ENCODE data around the gene PLXNA4. TPM values are rescaled to one million over a fixed set of nuclear protein-coding genes. Genes with fewer than 3 reads are reported as not detected.

The PLXNA4 gene
- total RNA-seq, 4 donors from 2014 or later: 0.31 to 0.66 (median 0.43) TPM

- ATAC-seq: no peak
- H3K27me3 ChIP-seq: no peaks in the 10 kb centered on the region
- in situ Hi-C loops (cut with MboI; ENCODE audit: low sequenced_read_pairs in 4 of 4): no loop called here
Measured at GRCh38 chr7:132191418-132191817, 384.9 kb downstream of the PLXNA4 start.

GRCh38 chr7:132190683-132191082 lies 385.6 kb downstream of the PLXNA4 start:
- in situ Hi-C loops (cut with MboI; ENCODE audit: low sequenced_read_pairs in 4 of 4): no loop called here
- H3K4me1 ChIP-seq: no peaks in the 10 kb centered on the region
- H3K9me3 ChIP-seq: no peaks in the 10 kb centered on the region
- ATAC-seq: no peak
- no peak overlapping the region for H3K27ac ChIP-seq
- TF ChIP-seq POLR2A (IDR thresholded peaks at IDR 0.05) (no peak), CTCF (IDR thresholded peaks at IDR 0.05 in 4 of 5, conservative IDR thresholded peaks at IDR 0.05 in 1 of 5) (no peak)
- intact Hi-C loops (cut with DNase I; ENCODE audit: low total_unique reads): no loop called here
- H3K4me3 ChIP-seq: no peak overlapping the region
- H3K36me3 ChIP-seq: no peaks in the 10 kb centered on the region
- no peak for DNase-seq
- H3K27me3 ChIP-seq: no peaks in the 10 kb centered on the region

More at GRCh38 chr7:132191418-132191817, 384.9 kb downstream of the PLXNA4 start:
- intact Hi-C loops (cut with DNase I; ENCODE audit: low total_unique reads): no loop called here
- no peaks in the 10 kb centered on the region for H3K9me3 ChIP-seq
- H3K27ac ChIP-seq: no peak overlapping the region
- no peak for DNase-seq
- H3K36me3 ChIP-seq: no peaks in the 10 kb centered on the region
- TF ChIP-seq POLR2A (IDR thresholded peaks at IDR 0.05) (no peak), CTCF (IDR thresholded peaks at IDR 0.05 in 4 of 5, conservative IDR thresholded peaks at IDR 0.05 in 1 of 5) (no peak)
- no peaks in the 10 kb centered on the region for H3K4me1 ChIP-seq
- no peak overlapping the region for H3K4me3 ChIP-seq

- no peak overlapping the region for H3K27ac ChIP-seq
- no peaks in the 10 kb centered on the region for H3K4me1 ChIP-seq
- DNase-seq (no peak), ATAC-seq (no peak)
- no peaks in the 10 kb centered on the region for H3K27me3 ChIP-seq
- no peaks in the 10 kb centered on the region for H3K36me3 ChIP-seq
- intact Hi-C loops (cut with DNase I; ENCODE audit: low total_unique reads): no loop called here
- no peaks in the 10 kb centered on the region for H3K9me3 ChIP-seq
- TF ChIP-seq CTCF (IDR thresholded peaks at IDR 0.05 in 4 of 5, conservative IDR thresholded peaks at IDR 0.05 in 1 of 5) (no peak), POLR2A (IDR thresholded peaks at IDR 0.05) (no peak)
- in situ Hi-C loops (cut with MboI; ENCODE audit: low sequenced_read_pairs in 4 of 4): no loop called here
- no peak overlapping the region for H3K4me3 ChIP-seq
Measured at GRCh38 chr7:132189881-132190280, 386.4 kb downstream of the PLXNA4 start.

GRCh38 chr7:132187869-132188789 lies 388.1 kb downstream of the PLXNA4 start:
- Histone ChIP-seq H3K9me3 (no peaks in the 10 kb centered on the region), H3K27ac (no peak overlapping the region), H3K36me3 (no peaks in the 10 kb centered on the region), H3K4me3 (no peak overlapping the region), H3K27me3 (no peaks in the 10 kb centered on the region), H3K4me1 (no peaks in the 10 kb centered on the region)
- in situ Hi-C loops (cut with MboI; ENCODE audit: low sequenced_read_pairs in 4 of 4) (no loop called here), intact Hi-C loops (cut with DNase I; ENCODE audit: low total_unique reads) (no loop called here)
- no peak for ATAC-seq
- DNase-seq: no peak
- no peak for TF ChIP-seq CTCF (IDR thresholded peaks at IDR 0.05 in 4 of 5, conservative IDR thresholded peaks at IDR 0.05 in 1 of 5)
- no peak for TF ChIP-seq POLR2A (IDR thresholded peaks at IDR 0.05)
